CMK (cell line): Measurements from ENCODE around the gene IMMT.

Experiments used
- DNase-seq: peaks from one replicate; pipeline ENCODE4 v3.0.0-alpha.2; 2010; ENCODE audit warnings: low read depth

IMMT gene

GRCh38 chr2:86142436-86143257, 52.6 kb downstream of the IMMT start:
- no peak for DNase-seq

DNA sequence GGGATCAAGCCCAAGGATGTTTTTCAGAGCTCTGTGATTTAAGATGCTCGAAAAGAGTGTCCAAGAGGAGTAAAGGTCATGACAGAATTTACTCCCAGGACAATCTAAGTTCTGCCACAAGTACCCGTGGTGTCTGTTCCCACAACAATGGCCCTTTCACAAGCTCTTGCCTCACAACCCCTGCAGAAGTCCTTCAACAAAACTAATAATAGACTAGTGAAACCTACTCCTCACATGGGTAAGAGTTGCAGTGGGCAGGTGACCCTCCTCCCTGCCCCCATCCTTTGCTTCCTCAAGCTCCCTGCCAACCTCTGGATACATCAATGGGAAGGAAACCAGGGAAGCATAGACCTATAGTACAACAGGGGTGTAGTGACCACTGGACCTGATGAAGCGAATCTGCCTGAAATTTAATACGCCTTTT, 54.3 kb downstream of the IMMT start:
- DNase-seq, result no peak

DNA sequence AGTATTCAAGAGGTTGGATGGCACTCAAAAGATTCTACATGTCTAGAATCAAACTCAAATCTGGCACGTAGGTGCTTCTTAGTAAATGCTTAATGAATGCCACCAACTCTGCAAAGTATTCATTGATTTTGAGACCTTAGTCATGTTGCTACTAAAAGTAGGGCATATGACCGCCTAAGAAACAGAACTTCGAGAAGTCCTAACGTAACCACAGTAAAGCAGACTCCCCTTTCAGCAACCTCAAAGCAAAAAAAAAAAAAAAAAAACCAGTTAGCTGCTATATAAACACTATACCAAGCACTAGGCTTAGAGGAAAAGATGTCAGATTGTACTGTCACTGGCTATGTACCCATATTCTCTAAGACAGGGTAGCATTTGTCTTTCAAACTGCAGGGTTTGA, 55.3 kb downstream of the IMMT start:
- DNase-seq, result no peak

GRCh38 chr2:86138736-86139625, 56.3 kb downstream of the IMMT start:
- no peak for DNase-seq

GRCh38 chr2:86136141-86136540, 59.1 kb downstream of the IMMT start:
- no peak for DNase-seq

DNA sequence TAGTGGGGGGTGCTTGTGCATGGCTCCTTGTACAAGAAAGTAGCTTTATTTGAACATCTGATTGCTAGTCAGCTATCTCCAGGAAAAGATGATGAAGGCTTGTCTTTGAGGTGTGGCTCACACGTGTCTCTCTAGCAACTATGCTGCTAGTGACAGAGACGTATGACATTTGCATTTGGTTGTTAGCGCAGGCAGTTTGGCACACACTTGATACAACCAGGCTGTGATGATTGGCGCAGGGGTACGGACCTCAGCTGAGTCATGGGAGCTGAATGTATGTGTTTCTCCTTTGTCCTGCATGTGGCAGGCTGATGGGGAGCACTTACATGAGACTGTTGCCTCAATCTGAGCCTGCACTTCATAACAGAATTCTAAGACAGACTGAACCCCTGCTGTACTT, 59.6 kb downstream of the IMMT start:
- no peak for DNase-seq

- DNase-seq, result no peak
These were observed 60.6 kb downstream of the IMMT start for GRCh38 chr2:86134709-86135108.

DNA sequence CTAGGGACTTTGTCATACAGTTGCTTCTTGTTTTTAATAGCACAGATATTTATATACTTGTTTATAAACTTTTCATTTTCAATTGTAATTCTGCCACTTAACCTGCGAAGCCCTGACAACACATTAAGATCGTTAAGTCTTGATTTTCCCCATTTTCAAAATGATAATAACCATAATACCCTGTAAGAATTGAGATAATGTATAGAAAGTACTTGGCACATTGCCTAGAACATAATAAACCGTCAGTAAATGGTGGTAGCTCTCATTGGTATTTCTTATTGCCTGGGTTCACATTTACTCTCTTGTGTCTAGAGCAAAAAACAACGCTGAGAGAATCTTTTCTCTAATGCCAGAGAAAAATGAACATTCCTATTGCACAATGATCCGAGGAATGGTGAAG, 70.6 kb downstream of the IMMT start:
- no peak for DNase-seq

DNA sequence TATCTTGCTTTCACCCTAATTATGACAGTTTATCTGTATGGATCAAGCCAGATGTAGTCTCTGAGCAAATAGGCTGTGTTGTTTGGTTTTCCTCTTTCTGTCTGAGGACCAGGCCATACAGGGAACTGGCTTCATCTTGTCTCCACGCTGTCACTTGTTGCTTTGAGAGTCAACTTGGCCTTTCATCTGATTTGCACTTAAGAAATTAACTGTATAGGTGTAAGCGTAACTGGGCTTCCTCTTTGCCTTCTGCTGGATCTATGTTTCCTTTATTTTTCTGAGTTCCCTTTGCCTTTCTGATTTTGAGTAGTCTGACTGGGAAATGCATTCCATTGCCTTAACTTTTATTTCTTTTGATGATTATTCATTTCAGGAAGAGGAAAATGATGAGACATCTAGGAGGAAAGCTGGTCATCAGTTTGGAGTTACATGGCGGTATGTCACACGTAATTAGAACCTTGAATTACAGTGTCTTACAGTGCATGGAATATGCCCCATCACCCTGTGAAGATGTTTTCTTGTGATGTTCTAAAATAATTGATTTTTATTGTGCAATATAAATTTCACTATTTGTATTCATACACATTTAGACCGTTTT, 71.8 kb downstream of the IMMT start:
- DNase-seq, result no peak

GRCh38 chr2:86118130-86118529, 77.1 kb downstream of the IMMT start:
- no peak for DNase-seq

- DNase-seq, result no peak
These were observed 88.2 kb downstream of the IMMT start for GRCh38 chr2:86107031-86107430.

DNA sequence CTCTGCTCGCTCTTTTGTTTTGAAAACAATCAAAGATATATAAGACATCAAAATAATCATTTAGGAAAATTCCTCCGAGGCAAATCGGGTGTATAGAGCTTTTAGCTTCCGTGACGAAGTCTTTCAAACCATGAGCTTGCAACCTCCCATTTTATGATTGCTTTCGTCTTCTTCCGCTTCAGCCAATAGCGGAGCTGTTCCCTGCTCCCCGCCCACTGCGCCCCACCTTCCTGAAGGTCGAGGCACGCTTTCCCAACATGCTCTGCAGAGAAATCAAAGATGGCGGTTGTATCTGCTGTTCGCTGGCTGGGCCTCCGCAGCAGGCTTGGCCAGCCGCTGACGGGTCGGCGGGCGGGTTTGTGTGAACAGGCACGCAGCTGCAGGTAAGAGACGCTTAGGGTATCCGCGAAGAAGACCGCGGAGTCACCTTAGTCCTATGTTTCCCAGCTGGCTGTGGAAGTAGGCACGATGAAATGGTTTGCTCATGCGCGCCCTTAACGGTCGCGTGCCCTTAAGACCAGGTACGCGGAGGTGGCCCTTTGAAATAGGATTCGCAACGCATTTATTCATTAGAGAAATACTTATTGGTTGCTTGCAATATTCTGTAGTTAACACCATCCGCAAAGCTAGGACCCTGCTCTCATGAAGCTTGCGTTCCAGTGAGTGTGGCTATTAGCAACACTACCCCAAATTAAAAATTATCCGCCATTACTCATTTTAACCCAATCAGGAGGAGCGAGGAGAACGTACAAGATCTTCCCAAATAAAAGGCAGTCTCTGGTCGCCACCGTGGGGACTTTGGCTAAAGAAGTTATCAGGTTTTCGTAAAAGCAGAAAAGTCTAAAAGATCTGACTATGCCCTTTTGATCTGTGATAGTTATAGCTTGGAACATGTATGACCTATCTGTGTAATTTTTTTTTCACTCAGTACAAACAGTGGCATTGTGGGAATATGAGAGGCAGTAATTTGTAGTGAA, 89.0 kb downstream of the IMMT start, which contains the start of gene PTCD3:
Gene PTCD3 (plus strand): TSS at position 267 of the 977 bp plus-strand sequence. CDS start 13 bp downstream, at position 280.
- DNase-seq, result peak; percentile 86

- peak; percentile 73 for DNase-seq
These were observed 89.9 kb downstream of the IMMT start, which contains the start of gene POLR1A for GRCh38 chr2:86105252-86105968. TSS of gene POLR1A (minus strand) at chr2:86105886. CDS start at chr2:86105776, 110 bp downstream.

- DNase-seq, result no peak
These were observed 93.1 kb downstream of the IMMT start for GRCh38 chr2:86102157-86102556.

DNA sequence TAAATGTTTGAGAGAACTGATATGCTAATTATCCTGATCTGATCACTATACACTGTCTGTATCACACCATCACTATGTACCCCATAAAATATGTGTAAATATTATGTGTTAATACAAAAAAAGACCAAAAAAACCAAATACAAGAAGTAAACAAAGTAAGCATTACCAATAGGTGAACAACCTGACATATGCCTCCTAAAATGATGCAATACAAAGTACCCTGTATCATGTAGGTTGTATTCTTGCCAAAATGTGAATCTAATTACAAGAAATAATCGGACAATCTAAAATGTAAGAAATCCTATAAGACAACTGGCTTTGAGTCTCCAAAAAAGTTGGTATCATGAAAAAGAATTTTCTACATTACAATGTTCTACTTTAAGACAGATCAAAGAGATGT, 97.3 kb downstream of the IMMT start:
- DNase-seq, result no peak

DNA sequence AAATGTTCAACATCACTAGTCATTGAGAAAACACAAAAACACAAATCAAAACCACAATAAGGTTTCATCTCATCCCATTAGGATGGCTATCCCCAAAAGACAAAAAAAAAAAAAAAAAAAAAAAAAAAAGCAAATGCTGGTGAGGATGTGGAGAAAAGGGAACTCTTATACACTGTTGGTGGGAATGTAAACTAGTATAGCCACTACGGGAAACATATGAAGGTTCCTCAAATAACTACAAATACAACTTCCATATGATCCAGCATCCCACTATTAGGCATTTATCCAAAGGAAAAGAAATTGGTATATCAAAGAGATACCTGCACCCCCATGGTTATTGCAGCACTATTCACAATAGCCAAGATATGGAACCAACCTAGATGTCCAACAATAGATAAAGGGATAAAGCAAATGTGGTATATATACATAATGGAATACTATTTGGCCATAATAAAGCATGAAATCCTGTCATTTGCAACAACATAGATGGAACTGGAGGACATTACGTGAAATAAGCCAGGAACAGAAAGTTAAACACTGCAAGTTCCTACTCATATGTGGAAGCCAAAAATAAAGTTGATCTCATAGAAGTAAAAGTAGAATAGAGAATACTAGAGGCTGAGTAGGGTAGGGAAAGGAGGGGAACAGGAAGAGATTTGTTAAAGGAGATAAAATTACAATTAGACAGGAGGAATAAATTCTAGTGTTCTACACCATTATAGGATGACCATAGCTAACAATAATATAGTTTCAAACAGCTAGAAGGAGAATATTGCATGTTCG, 98.0 kb downstream of the IMMT start:
- no peak for DNase-seq

GRCh38 chr2:86094229-86094628, 101.0 kb downstream of the IMMT start:
- no peak for DNase-seq
